GM19099 (cell line): Measurements from ENCODE around the gene EXOC6B.

Source experiments
- POLR2A ChIP-seq: IDR thresholded peaks from 3 replicates; pipeline ENCODE4 v1.6.1; 2011; ENCODE audit warnings: low read depth; ENCODE audit not compliant: insufficient read length; ENCODE audit errors: extremely low read depth

The EXOC6B gene

DNA sequence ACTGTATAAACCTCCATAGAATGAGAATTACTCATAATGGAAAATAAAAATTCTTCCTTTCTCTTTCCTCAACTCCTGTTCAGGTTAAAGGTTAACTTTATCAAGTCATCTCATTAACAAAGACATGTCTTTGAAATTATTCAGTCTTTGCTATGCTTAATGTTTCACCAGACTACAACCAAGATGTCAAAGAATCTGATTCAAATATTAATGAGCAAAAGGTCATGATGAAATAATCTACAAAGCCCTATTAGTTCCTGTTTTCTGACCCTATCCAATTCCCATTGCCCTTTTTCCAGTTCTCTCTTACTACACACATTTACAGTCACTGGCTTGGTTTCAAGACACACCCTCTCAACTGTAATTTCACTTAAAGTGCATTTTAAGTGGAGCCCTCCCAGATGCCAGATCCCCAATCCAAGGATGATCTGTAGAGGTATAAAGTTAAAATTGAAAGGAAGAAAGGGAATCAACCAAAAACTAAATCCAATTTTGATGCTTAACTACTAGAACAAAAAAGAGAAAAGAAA, 431.2 kb downstream of the EXOC6B start:
- no peak for TF ChIP-seq POLR2A

DNA sequence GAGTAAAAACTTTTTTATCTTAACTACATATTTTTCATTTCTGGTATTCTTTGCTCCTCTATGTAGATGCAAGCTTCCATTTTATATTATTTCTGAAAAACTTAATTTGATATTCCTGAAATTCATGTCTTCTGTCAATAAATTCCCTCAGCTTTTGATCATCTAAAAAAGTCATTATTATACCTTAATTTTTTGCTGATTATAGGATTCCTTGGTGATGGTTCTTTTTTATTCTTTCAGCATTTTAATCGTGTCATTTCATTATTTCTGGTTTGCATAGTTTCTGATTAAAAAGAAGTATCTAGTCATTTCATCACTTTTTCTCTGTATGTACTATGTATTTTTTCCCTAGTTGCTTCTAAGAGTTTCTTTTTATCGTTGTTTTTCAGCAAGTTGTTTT, 436.4 kb downstream of the EXOC6B start:
- no peak for TF ChIP-seq POLR2A

DNA sequence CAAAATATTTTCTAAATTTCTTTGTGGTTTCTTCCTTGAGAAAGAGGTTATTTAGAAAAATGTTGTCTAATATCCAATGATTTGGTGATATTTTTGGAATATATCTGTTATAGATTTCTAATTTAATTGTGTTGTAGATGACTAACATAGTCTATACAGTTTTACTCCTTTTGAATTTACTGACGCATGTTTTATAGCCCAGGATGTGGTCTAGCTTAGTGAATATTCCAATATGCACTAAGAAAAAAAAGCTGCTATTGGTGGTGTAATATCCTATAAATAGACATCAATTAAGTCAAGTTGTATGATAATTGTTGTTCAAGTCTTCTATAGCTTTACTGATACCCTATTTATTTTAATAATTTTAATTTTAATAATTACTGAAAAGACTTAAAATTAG, 437.6 kb downstream of the EXOC6B start:
- no peak for TF ChIP-seq POLR2A

DNA sequence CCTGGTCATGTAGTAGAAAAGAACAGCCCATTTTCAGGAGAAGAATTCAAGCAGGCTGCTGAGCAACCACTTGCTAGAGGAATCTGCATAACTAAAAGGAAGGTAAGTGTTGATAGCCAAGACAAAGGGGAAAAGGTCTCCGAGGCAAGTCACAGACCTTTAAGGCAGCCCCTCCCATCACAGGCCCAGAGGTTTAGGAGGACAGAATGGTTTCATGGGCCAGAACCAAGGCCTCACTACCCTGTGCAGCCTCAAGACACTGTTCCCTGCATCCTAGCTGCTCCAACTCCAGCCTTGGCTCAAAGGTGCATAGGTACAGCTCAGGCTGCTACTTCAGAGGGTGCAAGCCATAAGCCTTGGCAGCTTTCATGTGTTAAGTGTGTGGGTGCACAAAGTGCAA, 439.5 kb downstream of the EXOC6B start:
- no peak for TF ChIP-seq POLR2A

DNA sequence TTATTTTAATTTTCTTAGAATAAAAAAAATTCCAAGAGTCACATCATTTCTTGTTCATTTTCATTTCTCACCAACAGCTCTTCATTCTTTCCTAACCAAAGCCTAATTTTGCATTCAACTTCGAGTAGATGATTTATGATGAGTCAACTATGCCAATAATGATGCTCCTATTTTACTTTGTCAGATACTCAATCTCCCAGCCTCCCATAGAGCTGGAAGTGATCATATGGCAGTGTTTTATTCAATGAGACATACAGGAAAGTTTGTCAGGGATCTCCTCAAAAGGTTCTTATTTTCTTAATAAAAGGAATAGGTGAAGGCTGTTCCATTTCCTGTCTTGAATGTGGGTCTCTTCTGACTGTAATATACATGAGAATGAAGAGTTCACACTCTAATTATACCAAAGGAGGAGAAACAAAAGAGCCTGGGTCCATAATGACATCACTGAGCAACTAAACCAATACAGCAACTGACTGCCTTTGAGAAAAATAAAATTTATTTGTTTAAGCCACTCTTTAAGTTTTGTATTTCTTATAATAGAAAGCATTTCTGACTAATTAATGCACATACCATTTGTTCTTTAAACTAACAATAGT, 447.0 kb downstream of the EXOC6B start:
- no peak for TF ChIP-seq POLR2A

DNA sequence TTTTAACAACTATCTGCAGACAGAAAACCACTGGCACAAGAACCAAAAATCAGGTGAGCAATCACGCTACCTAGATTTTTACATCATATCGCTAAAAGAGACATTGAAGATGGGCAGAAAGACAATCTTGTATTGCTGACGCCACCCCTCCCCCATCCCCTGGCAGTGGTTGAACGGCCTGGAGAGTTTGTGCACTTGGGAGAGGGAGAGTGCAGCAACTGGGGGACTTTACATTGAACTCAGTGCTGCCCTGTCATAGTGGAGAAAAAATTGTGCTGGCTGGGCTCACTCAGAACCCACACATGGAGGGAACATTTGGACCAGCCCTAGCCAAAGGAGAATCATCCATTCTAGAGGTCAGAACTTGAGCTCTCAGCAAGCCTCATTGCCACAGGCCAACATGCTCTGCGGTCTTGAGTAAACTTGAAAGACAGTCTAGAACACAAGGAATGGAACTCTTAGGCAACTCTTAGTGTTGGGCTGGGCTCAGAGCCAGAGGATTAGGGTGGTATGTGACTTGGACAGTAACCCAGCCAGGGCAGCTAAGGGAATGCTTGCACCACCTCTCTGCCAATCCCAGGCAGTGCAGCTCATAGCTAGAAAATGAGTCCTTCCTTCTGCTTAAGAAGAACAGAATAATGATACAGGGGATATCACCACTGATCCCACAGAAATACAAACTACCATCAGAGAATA, 458.2 kb downstream of the EXOC6B start:
- TF ChIP-seq POLR2A: no peak

DNA sequence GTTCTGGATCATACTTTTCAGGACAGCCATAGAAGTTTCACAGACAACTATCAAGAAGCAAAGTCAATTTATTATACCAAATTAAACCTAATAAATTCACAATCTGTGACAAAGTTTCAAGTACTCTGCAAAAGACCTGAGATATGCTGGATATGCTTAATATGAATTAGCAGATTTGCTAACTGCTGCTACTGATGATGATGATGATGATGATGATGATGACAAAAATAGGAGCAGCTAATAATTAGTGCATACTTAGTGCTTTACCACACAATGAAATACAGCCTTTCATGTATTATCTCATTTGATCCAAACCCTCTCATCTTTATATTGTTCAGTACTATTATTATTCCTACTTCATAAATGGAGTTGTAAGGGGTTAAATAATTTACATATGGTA, 462.4 kb downstream of the EXOC6B start:
- TF ChIP-seq POLR2A: no peak

DNA sequence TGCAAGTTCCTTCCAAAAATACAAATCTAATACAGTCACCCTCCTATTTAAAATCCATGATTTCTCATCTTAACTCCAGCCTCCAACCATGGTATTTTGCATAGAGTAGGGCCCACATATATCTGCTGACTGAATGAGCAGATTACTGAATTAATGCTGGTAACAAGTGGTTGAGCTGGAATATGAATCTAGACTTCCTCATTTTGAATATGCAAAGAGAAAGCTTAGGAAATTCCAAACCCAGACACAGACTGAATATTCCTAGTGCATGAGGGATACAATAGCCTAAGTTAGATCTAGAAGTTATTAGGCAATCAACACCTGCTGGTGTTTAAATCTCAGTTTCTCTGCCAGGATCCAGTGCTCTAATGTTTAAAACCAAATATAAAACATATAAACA, 463.1 kb downstream of the EXOC6B start:
- TF ChIP-seq POLR2A: no peak

DNA sequence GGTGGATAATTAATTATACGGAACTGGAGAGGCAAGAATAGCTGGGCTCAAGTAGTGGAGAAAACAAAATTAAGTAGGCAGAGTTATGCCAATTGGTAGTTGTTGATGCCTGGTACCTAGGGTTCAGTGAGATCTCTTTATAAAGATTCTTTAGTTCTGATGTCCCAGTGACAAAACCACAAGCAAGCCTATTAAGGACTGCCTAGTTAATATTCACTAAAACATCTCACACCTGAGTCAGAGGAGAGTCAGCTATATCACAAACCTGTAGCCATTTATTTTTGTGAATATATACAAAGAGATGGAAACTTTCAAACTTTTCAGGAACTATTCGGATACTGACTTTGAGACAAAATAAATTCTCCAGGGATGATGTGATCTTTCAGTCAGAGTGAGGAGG, 464.3 kb downstream of the EXOC6B start:
- no peak for TF ChIP-seq POLR2A

DNA sequence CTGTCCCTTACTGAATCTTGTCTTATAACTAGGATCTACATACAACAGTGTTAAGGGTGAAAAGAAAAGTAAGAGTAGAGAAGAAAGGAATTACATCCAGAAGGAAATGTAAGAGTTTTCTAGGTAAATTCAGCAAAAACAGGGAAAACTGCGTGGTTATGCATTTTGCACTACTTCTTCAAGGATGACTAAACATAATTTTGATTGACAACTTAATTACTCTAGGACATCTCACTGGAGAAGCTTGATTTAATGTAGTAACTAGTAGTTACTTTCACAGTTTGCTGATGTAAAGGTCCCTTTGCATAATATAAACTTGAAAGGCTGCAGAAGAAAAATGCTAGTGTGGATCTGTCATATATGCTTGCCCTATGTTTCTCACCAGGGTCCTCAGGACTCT, 464.8 kb downstream of the EXOC6B start:
- TF ChIP-seq POLR2A: no peak

DNA sequence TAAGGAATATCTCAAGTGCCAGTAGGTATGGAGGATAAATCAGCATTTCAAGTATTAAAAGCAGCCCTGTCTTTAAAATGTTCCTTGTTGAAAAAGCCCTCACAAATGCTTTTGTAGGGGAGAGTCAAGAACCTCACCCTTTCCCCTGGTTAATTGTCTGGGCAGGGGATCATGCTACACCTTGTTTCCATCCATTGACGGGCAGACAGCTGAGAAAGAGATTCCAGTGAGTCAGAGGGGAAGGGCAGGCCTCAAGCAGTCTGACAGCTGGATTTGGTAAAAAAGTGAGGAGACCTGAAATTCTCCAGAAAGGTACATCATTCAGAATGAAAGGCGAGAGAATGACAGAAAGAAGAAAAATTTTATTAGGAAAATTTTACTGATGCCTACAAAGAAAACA, 475.0 kb downstream of the EXOC6B start:
- TF ChIP-seq POLR2A: no peak

DNA sequence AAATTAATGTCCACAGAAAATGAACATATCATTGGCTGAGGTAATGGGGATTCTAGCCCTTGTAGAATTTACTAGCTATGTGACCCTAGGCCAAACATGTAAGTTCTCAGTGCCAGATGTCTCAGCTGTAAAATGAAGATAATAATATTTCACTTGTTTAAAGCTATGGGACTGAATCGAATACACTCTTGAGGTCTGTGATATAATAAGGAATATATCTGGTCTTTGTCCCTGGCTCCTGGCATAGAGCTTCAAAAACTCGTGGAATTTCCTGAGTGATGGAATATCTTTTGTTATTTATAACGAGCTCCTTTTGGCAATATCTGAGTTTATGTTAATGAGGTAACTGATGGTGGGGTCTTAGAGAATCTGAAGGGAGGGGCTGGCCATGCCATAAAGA, 476.8 kb downstream of the EXOC6B start:
- no peak for TF ChIP-seq POLR2A

DNA sequence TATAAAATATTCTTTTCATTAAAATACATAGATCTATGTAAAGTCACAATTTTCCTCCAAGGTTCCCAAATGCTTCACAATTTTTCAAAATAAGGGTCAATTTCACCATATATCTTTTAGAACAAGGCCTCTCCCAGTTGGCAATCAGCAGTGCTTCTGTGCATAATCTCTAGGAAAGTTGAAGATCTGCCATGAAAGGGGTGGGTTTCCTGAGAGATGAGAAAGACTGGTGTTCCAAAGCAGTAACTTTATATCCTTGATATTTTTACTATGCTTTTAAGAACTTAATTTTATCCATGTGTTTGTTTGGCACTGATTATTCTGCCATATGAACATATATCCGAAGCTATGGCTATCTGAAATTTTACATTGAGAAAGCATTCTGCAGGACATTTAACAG, 478.8 kb downstream of the EXOC6B start:
- TF ChIP-seq POLR2A: no peak

DNA sequence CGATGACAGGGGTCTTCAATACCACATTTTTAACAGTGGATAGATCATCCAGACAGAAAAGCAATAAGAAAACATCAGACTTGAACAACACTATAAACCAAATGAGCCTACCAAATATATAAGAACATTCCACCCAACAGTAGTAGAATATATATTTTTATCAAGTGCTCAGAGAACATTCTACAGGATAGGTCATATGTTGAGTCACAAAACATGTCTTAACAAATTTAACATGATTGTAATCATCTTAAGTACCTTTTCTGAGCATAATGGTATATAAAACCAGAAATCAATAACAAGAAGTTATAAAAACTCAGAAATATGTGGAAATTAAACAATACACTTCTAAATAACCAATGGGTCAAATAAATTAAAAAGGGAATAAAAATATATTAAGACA, 484.2 kb downstream of the EXOC6B start:
- no peak for TF ChIP-seq POLR2A

DNA sequence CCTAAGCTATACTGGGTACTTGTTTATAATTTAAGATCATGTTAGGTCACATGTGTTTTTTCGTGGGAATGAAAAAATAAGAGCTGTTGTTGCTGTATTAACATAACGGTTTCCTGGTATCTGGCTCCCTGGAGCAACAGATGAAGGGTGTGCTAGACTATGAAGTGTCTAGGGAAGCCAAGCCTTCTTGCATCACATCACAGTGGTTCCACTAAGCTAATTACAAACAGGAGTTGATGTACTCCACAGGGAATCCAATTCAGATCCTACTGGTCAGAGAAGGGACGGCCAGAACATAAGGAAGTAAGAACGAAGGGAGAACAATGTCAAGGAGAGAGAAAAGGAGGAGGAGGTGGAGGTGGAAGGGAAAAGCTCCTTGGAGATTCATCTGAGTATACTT, 485.2 kb downstream of the EXOC6B start:
- no peak for TF ChIP-seq POLR2A

DNA sequence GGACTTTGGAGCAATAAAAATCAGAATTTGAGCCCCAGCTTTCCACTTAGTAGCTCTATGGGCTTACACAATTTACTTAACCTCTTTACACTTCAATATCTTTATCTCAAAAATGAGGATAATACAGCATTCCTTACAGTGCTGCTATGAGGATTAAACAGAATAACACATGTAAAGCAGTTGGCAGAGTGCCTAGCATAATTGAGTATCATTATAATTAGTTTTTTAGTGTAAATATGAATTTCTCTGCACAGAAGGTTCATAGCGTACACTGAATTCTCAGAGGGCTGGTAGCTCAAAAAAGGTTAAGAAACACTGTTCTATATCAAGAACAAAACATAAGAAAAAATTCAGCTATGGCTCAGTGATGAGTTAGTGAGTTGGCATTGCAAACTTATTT, 487.8 kb downstream of the EXOC6B start:
- TF ChIP-seq POLR2A: no peak

DNA sequence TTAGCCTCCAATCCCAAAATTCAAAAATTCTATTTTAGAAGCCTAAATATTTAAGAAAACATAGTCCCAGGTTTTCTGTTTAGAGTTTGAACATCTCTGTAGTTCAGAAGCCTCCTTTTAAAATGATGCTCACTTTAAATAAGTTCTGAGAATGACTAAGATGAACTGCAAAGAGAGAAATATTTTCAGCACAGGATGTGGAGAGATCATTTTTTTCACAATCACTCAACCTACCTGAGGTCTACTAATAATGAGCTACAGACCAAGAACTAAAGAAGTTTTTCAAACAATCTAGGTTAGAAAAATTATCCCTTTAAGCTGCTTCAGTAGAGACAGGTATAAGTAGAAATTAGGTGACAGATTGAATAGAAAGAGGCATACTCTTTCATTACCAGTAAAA, 493.1 kb downstream of the EXOC6B start:
- no peak for TF ChIP-seq POLR2A
